CD4-positive, alpha-beta T cell treated with Interleukin-4 for 1 hour (primary cell): Measurements from ENCODE around the gene HCCS.
"Not testable (repeated sequence)": the region's sequence is repeated elsewhere in the genome, so short reads cannot be mapped to it uniquely, and the experiment has no call there.

Experiments used
- DNase-seq, 2 donors: peaks; one replicate each; pipeline ENCODE4 v3.0.0-alpha.2; 2020 to 2022

Gene HCCS

DNA sequence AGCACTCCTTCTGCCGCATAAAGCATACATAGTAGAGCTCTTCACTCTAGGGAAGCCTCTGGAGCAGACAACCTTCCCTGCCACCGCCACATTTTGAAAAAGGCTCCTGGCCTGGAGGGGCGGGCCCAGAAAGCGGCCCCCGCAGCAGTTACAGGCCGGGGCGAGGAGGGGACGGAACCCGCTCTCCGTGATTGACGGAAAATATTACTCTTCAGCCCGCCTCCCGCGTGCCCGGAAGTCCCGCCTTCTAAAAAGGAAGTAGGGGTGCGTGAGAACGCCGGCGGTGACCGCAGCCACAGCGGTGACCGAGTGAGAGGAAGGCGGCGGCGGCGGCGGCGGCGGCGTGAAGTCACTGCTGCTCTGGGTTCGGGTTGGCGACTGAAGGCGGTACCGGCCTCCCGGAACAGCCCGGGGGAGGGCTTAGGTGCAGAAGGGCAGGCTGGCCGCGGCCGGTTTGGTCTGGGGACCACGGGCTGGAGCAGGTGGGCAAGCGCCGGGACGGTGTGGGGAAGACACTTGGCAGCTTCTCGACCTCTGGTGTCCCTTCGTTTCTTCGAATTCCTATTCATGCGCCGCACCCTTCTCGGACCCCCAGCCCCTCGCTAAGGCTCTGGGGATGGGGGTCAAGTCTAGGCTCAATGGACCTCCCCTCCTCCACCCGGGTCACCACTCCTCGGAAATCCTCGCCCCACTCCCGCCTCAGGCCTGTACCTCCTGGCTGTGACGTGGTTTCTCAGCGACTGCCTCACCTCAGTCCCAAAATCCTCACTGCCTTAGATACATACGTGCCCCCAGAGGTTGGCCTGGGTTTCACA lies at the start of gene HCCS:
Gene HCCS, plus strand, starts transcription at position 296 of the 815 bp plus-strand sequence. CDS start 729 bp downstream, outside the sequence.
- DNase-seq = peak; percentile 89

DNA sequence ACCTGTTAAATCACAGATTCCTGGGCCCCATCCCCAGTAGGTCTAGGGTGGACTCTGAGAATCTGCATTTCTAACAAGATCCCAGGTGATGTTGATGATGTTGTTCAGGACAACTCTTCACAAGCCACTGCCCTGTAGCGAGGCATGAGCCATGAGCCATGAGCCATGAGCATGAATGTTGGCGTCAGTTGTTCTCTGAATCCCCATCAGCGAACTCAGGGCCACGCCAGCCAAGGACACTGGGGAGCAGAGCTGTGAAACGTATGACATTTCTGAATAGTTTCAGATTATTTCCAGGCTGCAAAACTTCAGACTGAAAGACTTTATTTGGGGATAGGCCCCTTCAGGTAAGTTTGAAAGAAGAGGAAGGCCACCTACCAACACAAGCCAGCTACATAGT lies 46.9 kb upstream of the HCCS start:
- no peak for DNase-seq

DNA sequence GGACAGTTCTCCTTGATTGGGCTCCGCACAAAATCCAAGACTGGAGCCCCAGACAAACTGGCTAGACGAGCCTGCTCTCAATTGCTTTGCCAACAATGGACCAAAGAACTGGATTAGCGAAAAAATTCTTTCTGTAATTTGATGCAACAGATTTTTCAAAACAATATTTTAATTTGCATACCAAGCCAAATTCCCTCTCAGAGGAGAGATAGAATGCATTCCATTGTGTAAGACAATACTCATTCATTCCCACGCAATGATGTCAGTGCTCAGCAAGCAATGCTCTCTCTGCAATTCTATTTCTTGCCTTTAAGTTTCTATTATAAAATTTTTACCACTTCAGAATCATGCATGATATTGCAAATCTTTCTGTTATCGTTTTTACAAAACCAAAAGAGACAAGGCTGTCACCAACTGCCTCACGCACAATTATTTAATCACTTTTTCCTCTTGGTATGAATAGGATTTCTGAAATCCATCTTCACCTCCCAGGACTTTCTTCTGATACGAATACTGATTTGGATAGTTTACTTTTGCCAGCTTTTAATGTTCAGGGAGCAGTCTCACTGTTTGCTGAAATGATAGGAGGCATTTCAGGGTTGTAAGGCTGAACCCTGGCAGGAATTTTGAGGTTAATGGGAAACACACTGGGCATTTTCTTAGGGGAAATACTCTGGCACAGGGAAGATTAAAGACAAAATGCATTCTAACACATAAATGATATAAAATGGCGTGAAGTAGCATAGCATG lies 46.1 kb upstream of the HCCS start:
- DNase-seq = no peak

DNA sequence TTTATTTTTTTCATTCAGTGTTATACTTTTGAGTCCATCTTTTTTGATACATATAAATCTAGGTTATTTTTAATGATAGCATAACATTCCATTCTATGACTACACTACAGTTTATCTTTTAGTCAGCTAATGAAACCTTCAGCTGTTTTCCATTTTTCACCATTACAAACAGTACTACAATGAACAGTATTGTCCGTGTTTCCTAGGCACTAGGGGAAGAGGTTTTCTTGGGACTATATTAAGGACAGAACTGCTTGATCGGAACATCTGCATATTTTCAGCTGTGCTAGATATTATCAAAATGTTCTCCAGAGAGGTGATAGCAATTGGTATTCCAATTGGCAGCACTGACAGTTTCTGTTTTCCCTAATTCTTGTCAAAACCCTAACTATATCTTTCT lies 44.3 kb upstream of the HCCS start:
- no peak for DNase-seq

DNA sequence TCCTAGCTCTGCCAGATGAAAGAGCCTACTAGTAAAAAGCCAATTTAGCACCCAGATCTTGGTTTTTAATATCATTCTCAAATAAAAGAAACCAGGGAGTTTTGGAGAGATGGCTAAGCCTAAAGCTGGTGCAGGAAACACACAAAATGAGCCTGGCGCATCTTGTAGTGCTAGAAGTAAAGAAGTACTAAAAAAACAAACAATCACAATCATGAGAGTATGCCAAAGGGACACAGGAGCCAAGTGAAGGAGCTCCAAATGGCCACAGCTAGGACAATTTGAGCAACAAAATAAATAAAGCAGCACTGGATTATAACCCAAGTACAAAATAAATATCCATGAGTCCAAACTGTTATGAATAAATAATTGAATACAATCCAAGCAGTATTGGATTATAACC lies 37.8 kb upstream of the HCCS start:
- no peak for DNase-seq

DNA sequence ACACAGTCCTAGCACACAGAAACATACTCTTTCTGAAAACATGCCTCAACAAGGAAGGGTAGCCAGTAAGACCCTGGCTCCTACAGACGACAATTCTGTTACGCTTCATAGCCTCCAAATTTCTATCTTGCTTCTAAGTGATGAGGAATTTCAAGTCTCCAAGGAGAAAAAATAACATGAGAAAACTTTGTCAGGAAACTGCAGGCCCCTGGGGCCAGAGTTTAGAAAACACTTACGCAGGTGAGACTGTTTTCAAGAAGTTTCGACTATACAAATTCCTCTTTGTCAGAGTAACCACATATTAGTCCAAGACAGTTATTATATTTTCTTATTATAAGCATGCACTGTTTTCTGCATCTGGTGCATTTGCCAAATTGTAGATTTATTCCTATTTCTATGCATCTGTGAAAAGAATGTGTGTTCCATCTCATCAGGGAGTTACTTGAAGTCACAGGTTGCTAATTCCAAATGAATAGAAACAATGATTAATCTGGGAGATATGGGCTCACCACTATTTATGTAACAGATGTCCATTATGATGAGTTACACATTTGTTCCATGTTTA lies 30.3 kb upstream of the HCCS start:
- DNase-seq = no peak

DNA sequence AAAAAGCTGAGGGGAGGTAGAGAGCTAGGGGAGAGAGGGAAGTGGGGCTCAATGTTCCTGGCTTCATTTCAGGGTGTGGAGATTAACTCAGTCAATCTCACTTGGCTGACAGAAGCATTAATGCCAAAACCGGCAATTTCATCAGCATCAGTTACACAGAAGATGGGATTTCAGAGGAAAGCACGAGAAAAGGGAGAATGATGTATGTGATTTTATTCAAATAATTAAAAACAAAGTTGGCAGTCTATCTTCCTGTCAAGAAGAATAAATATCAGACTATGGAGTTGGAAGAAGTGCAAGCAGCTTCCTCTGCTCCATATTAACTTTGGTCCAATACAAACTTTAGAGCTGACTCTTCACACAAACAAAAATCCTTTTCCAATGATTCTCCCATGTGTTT lies 29.6 kb upstream of the HCCS start:
- no peak for DNase-seq

DNA sequence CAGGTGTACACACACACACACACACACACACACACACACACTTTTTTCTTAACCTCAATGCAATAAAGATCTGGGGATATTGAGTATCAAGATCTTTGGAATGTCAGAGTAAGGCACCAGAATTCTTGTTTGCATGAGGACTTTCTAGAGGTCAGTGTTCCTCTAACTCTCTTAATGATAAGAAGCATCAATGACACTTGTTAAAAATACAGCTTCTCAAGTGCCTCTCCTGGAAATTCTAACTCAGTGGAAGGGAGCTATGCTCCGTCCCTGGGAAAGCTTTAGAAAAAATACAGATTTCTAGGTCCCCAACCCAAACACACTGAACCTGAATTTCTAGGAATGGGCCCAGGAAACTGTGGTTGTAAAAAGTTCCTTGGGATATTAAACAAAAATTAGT lies 25.8 kb upstream of the HCCS start:
- DNase-seq = no peak

DNA sequence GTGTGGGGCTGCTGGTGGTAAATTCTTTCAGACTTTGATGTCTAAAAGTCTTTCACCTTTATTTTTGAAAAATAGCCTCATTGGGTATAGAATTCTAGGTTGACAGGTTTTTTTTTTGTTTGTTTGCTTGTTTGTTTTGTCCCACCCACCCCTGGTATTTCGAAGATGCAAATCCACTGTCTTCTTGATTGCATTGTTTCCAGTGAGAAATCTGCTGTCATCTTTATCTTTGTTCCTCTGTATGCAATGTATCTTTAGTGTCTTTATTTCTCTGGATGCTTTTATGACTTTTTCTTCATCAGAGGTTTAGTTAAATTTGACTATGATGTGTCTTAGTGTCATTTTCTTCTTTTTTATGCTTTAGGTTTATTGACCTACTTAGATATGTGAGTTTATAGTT lies 21.3 kb upstream of the HCCS start:
- DNase-seq = no peak

DNA sequence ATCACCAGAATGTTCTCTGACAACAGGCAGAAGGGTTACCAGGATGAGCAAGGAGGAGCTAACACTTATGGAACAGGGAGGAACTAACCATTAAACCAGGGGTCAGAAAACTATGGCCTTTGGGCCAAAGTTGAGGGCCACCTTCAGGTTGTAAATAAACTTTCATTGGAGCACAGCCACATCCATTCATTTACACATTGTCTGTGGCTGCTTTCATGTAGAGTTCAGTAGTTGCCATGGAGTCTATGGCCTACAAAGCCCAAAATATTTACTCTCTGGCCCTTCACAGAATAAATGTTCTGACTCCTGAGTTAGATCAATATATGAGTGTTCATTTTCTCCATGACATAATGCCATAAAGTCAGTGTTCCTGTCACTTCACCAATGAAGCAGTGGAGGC lies 13.2 kb upstream of the HCCS start:
- DNase-seq = no peak

DNA sequence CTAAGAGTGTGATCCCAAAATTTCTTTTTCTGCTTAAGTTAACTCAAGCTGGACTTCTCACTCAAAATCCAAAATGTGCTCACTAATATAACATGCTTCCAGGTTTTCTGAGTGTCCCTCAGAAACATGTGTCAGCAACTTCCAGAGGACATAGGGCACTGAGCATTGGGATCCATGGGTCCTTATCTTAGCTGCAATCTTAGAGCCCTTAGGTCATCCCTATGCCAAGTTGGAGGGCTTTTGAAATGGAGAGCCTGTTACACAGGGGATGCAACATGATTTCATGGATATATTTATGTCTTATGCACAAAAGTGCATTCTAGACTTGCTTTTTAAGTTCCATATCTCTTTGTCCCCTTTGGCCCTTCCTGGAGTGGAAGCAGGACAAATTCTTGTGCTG lies 11.7 kb upstream of the HCCS start:
- DNase-seq = no peak

DNA sequence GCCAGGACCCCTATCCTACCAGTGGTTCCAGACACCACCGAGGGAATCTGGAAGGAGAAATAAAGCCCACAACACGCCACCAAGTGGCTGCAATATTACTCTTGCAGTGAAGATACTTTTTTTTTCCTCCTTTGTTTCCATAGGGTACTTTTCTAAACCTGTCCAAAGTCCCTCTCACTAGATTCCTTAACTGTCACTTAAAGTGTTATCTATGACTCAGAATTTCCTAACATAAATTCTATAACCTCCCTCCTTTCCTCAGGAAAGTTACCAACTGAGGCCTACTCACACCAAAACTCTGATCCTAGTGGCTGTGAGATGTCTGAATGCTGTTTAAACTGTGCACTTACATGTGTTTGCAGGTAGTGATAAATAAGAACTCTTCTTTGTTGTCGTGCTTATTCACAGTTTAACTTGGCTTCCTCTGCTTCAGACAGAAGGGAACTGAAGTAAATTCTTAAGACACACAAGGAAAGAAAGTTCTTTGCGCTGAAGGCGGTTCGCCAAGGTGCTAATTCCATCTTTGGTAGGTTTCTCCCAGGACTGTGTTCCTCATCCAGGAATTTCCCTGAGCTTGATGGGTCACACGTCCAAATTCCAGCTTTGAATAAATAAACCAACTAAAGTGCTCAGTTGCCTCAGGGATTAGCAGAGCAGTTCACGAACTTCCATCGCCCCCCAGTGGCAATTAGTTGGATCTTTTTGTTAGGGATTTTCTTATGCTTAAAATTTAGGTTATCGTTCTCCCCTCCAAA lies 10.7 kb upstream of the HCCS start:
- no peak for DNase-seq

DNA sequence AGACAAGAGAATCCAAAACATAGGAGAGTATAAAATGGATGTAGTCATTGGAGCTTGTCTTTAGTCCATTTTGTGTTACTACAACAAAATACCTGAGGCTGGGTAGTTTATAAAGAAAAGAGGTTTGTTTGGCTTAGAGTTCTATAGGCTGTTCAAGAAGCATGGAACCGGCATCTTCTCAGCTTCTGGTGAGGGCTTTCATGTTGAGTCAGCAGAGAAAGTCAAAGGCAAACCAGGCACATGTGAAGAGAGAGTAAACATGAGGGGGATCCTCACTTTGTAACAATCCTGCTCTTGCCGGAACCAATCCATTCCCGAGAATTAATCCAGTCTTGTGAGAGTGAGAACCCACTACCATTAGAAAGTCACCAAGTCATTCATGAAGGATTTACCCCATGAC lies 8.1 kb upstream of the HCCS start:
- DNase-seq = no peak

DNA sequence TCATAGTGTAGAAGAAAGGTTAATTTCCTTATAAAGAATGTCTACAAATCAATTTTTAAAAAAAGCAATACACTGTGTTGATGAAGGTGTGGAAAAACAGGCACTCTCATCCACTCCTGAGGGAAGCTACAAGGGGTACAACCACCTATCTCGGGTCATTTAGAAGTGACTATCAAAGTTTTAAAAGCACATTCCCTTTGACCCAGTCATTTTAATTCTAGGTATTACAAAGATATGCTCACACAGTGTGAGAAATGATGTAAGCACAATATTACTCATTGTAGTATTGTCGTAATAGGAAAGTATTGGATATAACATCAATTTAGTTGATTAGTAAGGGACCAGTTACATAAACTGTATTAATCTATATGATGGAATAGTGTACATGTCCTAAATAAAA lies 7.4 kb upstream of the HCCS start:
- DNase-seq = no peak

DNA sequence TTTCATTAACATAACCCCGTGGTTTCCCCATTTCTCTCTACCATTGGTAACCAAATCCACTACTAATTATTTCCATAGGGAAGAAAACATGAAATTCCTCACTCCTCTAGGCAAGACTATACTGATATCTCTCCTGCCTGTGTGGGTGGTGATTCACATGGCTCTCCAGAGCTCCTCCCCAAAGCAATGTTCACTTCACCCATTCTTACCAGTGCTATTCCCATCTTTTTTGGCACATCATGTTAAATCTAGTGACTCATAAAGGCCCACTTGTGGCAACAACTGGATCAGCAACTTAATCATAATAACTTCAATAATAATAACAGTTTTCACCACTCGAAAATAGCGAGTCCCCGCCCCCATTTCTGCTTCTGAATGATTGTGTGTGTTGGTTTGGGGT lies 6.1 kb upstream of the HCCS start:
- DNase-seq = no peak

DNA sequence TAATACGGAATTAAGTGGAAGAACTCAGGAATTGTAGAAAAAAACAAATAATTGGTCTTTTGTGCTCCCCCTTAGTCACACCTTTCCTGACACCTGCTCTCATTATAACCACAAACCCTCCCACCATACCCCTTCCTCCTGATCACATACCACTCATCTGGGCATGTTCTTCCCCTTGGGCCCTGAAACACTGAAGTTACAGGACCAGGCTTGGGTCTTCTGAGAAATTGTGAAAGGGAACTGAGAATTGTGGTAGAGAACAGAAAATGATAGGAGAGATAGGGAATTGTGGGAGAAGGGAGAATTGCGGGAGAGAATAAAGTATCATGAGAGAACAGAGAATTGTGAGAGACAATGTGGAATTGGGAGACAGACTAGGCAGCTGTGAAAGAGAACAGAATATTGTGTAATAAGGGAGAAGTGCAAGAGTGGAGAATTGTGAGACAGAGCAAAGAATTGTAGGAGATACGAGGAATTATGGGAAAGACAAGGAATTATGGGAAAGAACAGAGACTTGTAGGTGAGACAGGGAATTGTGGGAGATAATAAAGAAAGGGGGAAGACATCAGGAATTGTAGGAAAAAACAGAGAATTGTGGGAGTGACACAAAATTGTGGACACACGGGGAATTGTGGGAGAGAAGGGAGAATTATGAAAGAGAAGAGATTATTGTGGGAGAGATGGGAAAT lies 2.7 kb upstream of the HCCS start:
- no peak for DNase-seq

DNA sequence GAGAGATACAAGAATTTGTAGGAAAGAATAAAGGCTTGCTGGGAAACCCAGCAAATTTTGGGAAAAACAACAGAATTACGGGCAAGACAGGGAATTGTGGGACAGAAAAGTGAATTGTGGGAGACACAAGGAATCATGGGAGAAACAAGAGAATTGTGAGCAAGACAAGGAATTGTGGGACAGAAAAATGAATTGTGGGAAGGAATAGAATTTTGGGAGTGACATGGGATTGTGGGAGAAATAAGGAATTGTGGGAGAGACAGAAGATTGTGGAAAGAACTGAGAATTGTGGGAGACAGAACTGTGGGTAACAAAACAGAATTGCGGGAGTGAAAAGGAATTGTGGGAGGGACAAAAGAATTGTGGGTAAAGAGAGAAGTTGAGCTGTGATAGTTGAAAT lies 1.2 kb upstream of the HCCS start:
- DNase-seq = no peak

DNA sequence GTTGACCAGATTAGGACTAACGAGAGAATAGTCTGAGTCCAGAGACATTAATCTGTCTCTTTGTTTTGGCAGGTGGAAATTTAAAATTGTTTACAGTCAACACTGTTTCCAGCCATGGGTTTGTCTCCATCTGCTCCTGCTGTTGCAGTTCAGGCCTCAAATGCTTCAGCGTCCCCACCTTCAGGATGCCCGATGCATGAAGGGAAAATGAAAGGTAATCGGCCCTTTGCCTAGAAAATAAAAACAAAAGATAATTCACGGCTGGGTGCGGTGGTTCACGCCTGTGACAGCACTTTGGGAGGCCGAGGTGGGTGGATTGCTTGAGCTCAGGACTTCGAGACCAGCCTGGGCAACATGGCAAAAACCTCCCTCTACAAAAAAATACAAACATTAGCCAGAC lies 815 bp downstream of the HCCS start:
- peak in 1 of 2 donors; percentile 8 for DNase-seq

DNA sequence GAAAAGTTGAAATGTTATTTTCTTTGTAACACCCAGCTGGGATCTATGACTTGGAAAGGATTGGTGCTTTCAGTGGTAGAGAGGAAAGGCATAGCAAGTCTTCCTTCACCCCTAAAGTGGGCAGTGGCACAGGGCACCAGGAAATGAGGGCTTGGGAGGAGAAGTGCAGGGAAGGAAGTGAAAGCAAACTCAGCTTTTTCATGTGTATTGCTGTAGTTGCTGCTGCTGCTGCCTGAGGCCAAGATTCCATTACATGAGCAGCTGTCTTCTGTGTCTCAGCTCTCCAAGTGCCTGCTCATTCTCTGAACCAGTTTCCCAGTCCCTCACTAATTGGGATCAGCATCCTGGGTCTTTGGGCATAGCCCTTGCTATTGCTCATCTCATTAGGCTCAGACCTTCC lies 2.6 kb downstream of the HCCS start:
- peak in 1 of 2 donors; percentile 23 for DNase-seq

DNA sequence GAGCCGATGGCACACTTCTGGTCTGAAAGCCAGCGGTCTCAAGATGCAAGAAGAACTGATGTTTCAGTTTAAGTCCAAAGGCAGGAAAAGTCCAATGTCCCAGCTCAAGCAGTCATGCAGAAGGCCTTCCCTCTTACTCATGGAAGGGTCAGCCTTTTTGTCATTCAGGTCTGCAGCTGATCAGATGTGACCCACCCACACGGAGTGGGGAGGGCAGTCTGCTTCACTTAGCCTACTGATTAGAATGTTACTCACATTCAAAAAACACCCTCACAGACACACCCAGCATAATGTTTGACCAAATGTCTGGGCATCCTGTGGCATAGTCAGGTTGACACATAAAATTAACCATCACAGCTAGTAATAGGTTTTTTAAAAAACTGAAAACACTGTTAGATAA lies 6.6 kb downstream of the HCCS start:
- DNase-seq = no peak

DNA sequence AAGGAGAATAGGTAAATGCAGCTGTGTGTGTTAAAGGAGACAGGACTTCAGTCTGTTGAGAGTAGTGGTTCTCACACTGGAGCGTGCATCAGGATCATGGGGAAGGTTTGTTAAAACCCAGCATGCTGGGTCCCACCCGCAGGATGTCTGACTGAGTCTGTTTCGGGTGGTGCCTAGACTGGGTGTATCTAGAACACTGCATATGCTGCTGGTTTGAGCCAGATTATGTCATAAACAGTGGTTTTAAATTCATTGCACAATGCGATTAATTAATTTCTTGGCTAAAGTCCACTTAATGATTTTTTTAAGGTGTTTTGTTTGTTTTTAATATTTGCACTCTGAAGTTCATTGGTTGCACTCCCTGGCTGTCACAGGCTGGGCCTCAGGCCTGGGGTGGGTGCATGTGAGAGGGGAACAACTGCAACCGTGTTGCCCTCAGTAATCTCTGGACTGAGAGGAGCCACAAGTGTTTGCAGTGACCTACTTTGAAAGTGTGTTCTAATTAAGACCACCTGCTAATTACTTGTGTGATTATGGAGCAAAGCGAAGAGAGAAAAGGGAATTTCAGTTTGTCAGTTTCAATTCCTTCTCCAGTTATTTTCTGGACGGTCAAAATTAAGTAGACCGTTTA lies 8.3 kb downstream of the HCCS start:
- DNase-seq = no peak

DNA sequence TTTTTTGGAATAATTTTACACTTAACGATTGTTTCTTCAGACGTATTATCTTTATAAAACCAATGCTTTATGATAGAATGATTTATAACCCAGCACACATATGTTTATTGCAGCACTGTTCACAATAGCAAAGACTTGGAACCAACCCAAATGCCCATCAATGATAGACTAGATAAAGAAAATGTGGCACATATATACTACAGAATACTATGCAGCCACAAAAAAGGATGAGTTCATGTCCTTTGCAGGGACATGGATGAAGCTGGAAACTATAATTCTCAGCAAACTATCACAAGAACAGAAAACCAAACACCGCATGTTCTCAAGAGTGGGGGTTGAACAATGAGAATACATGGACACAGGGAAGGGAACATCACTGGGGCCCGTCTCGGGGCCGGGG lies 12.0 kb downstream of the HCCS start:
- DNase-seq = not testable (repeated sequence)
